GM18517 (cell line): Measurements from ENCODE around the gene E2F2.
"Not testable (repeated sequence)": the region's sequence is repeated elsewhere in the genome, so short reads cannot be mapped to it uniquely, and the experiment has no call there.

Source experiments
- ATAC-seq: cut with Tn5 transposase; IDR thresholded peaks from one replicate; pipeline ENCODE4 v1.9.1; 2021; ENCODE audit warnings: mild to moderate bottlenecking, moderate library complexity; ENCODE audit not compliant: unreplicated experiment

E2F2 gene

GRCh38 chr1:23551849-23552248 is 20.8 kb upstream of the E2F2 start:
- no peak for ATAC-seq

- no peak for ATAC-seq
These were observed 17.7 kb upstream of the E2F2 start for GRCh38 chr1:23548704-23549143.

GRCh38 chr1:23546897-23547584 is 16.0 kb upstream of the E2F2 start:
- no peak for ATAC-seq

GRCh38 chr1:23545851-23546250 is 14.8 kb upstream of the E2F2 start:
- ATAC-seq, result no peak

GRCh38 chr1:23544444-23545389 is 13.7 kb upstream of the E2F2 start:
- no peak for ATAC-seq

- ATAC-seq, result no peak
These were observed 12.8 kb upstream of the E2F2 start for GRCh38 chr1:23543707-23544443.

- not testable (repeated sequence) for ATAC-seq
These were observed 11.9 kb upstream of the E2F2 start for GRCh38 chr1:23542940-23543339.

GRCh38 chr1:23539698-23540266 is 8.7 kb upstream of the E2F2 start:
- ATAC-seq, result peak; percentile 75

- no peak for ATAC-seq
These were observed 6.4 kb upstream of the E2F2 start for GRCh38 chr1:23537296-23537973.

- no peak for ATAC-seq
These were observed 2.4 kb upstream of the E2F2 start for GRCh38 chr1:23533246-23534023.

- ATAC-seq, result no peak
These were observed 595 bp upstream of the E2F2 start for GRCh38 chr1:23531562-23532094.

GRCh38 chr1:23530087-23530746 is 816 bp downstream of the E2F2 start:
- no peak for ATAC-seq

- no peak for ATAC-seq
These were observed 1.6 kb downstream of the E2F2 start for GRCh38 chr1:23529146-23530086.

- ATAC-seq, result peak; percentile 49
These were observed 2.6 kb downstream of the E2F2 start for GRCh38 chr1:23528250-23528978.

GRCh38 chr1:23527900-23528249 is 3.2 kb downstream of the E2F2 start:
- no peak for ATAC-seq

- no peak for ATAC-seq
These were observed 3.7 kb downstream of the E2F2 start for GRCh38 chr1:23527366-23527765.
